GM12878 (cell line): ENCODE results near the gene EFHC1. TPM values are rescaled to one million over a fixed set of nuclear protein-coding genes. Genes with fewer than 3 reads are reported as not detected.

Experiments used
- ATAC-seq: fragments of 200-7000 bp; cut with Tn5 transposase; 3 replicates; pipeline ENCODE4 v1.9.1; 2020; ENCODE audit warnings: mild to moderate bottlenecking, moderate library complexity
- BruUV-seq: library from RNA; stranded (reverse); fragments of 400-500 nt; replicated peaks from 2 replicates; lab custom pipeline; 2021; lab: Mats Ljungman, UMichigan
- CTCF ChIA-PET: fragments of 300-600 bp; sonication (Branson Sonifier 250); formaldehyde crosslinking; extraction: SDS; loops from one replicate; lab custom pipeline; 2021; ENCODE audit warnings: inconsistent platforms; lab: Yijun Ruan, JAX
- POLR2A ChIA-PET: fragments of 350-600 bp; formaldehyde crosslinking; extraction: SDS; loops from one replicate; lab custom pipeline; 2021; ENCODE audit warnings: inconsistent platforms; lab: Charles Lee
- RAD21 ChIA-PET: fragments of 300-600 bp; sonication (Branson Sonifier 250); formaldehyde crosslinking; loops from one replicate; lab custom pipeline; 2023; ENCODE audit warnings: antibody characterized with exemption; ENCODE audit not compliant: unreplicated experiment; lab: Charles Lee
- SMC1A ChIA-PET: fragments of 300-600 bp; sonication (Branson Sonifier 250); formaldehyde crosslinking; loops from one replicate; lab custom pipeline; 2023; ENCODE audit not compliant: unreplicated experiment, uncharacterized antibody; lab: Charles Lee
- DNase-seq: peaks from one replicate; pipeline ENCODE4 v3.0.0-alpha.2; 2011; ENCODE audit warnings: low read depth, low spot score
- FAIRE-seq: peaks from 3 replicates; lab custom pipeline; 2011; peaks lifted over from hg19 to GRCh38; lab: Jason Lieb, UNC
- H2AFZ ChIP-seq: 2 replicates; pipeline ENCODE4 v1.6.0; 2011; ENCODE audit warnings: low read depth, low read length, control low read depth; ENCODE audit not compliant: control insufficient read depth
- H3K27ac ChIP-seq: 2 replicates; pipeline ENCODE4 v1.5.1; 2011; ENCODE audit warnings: control low read depth; ENCODE audit not compliant: control insufficient read depth, insufficient read depth
- H3K27me3 ChIP-seq, 2 experiments: replicated peaks in 1 of 2; 2 replicates each; pipeline versions ENCODE4 v1.6.0 to v1.6.1; 2011; ENCODE audit warnings: low read length in 1 of 2; ENCODE audit not compliant: control insufficient read depth in 2 of 2, insufficient read depth in 2 of 2
- H3K36me3 ChIP-seq, 2 experiments: 2 replicates each; pipeline ENCODE4 v1.5.1; 2011; ENCODE audit warnings: low read length in 1 of 2; ENCODE audit not compliant: control insufficient read depth in 2 of 2, insufficient read depth in 2 of 2
- H3K4me1 ChIP-seq: 2 replicates; pipeline ENCODE4 v1.6.1; 2011; ENCODE audit warnings: mild to moderate bottlenecking, low read length, moderate library complexity, mixed read lengths; ENCODE audit not compliant: control insufficient read depth, insufficient read depth
- H3K4me2 ChIP-seq: 2 replicates; pipeline ENCODE4 v1.6.0; 2011; ENCODE audit warnings: control low read depth; ENCODE audit not compliant: control insufficient read depth, insufficient read depth
- H3K4me3 ChIP-seq: fragments of 200-600 bp; sonication (generic); 2 replicates; pipeline ENCODE4 v1.5.1; 2016
- H3K79me2 ChIP-seq: 2 replicates; pipeline ENCODE4 v1.6.0; 2011; ENCODE audit warnings: low read length; ENCODE audit not compliant: control insufficient read depth, insufficient read depth
- H3K9ac ChIP-seq: 2 replicates; pipeline ENCODE4 v1.8.0; 2011; ENCODE audit warnings: low read length, control low read depth, mixed read lengths; ENCODE audit not compliant: control insufficient read depth, insufficient read depth
- H3K9me3 ChIP-seq: replicated peaks from 3 replicates; pipeline ENCODE4 v1.5.1; 2011; ENCODE audit warnings: mild to moderate bottlenecking, low read length; ENCODE audit not compliant: control insufficient read depth, insufficient read depth
- H4K20me1 ChIP-seq: 2 replicates; pipeline ENCODE4 v1.6.0; 2011; ENCODE audit not compliant: control insufficient read depth, insufficient read depth
- POLR2AphosphoS5 ChIP-seq: IDR thresholded peaks from 2 replicates; pipeline ENCODE4 v1.6.1; 2011; ENCODE audit warnings: mild to moderate bottlenecking, low read length, inconsistent platforms
- RAD21 ChIP-seq: IDR thresholded peaks from 2 replicates; pipeline ENCODE4 v1.6.1; 2011; ENCODE audit warnings: mild to moderate bottlenecking, low read depth, low read length, moderate library complexity; ENCODE audit not compliant: insufficient read depth
- RUNX3 ChIP-seq: IDR thresholded peaks from 2 replicates; pipeline ENCODE4 v1.6.1; 2012; ENCODE audit warnings: low read length, inconsistent platforms
- SRF ChIP-seq, 2 experiments: IDR thresholded peaks; 2 replicates each; pipeline ENCODE4 v1.6.1; 2011; ENCODE audit warnings: low read depth in 2 of 2, low read length in 2 of 2, mild to moderate bottlenecking in 1 of 2, moderate library complexity in 1 of 2
- STAT3 ChIP-seq: IDR thresholded peaks from 2 replicates; pipeline ENCODE4 v1.6.1; 2011; ENCODE audit warnings: low read depth, low read length, improper control_type of control experiment
- WGBS: methylation state at CpG from one replicate; pipeline ENCODE4 v1.1.6; 2016; ENCODE audit warnings: low lambda C conversion rate; ENCODE audit not compliant: insufficient replicate concordance, insufficient coverage; ENCODE audit errors: missing lambda C conversion rate; 5-methylcytosine and 5-hydroxymethylcytosine counted together
- in situ Hi-C: fragments of 300-500 bp; cut with MboI; formaldehyde crosslinking; loops from 9 replicates; pipeline ENCODE4 v1.14.3; 2018; ENCODE audit warnings: mixed read lengths
- intact Hi-C: fragments of 100-400 bp; cut with micrococcal nuclease; formaldehyde crosslinking; loops from one replicate; pipeline ENCODE4 v1.14.2; 2022; ENCODE audit not compliant: unreplicated experiment
- polyA plus RNA-seq, 11 experiments: library from polyadenylated mRNA; depleted of rRNA in 4 of 11; unstranded in 6 of 11; stranded (reverse) in 5 of 11; fragments of >200 nt; fragmentation: Nextera tagmentation in 4 of 11; fragmentation: Illumina TruSeq in 1 of 11; extraction: Ambion mirVana in 4 of 11; extraction: Trizol in 1 of 11; gene quantifications; 1 replicate in 1 of 11; 2 replicates in 10 of 11; pipeline versions ENCODE4 v1.2.1 to v1.2.3, GENCODE V29; 2011 to 2016; ENCODE audit warnings: inconsistent platforms in 2 of 11, missing spikeins in 2 of 11, low read depth in 1 of 11
- total RNA-seq, 4 experiments: library from RNA; depleted of rRNA in 3 of 4; stranded (reverse); fragments of >200 nt in 3 of 4; fragmentation: Illumina TruSeq in 1 of 4; extraction: Trizol in 1 of 4; gene quantifications; 2 replicates each; pipeline versions ENCODE4 v1.2.1 to v1.2.3, GENCODE V29; 2013 to 2021
- TF ChIP-seq, protein P1 (sequence below): fragments of 450-650 bp; IDR thresholded peaks from 2 replicates; pipeline ENCODE4 v1.6.1; 2016; ENCODE audit warnings: mild to moderate bottlenecking
- TF ChIP-seq, protein P2 (sequence below): fragments of 450-650 bp; IDR thresholded peaks from 2 replicates; pipeline ENCODE4 v1.6.1; 2017; ENCODE audit warnings: low read depth, mild to moderate bottlenecking, moderate library complexity

EFHC1 gene
- total and polyA plus RNA-seq, 10 of the 15 experiments (the other 5 are each of a cell fraction or from before 2014, with no cell fraction given): 5.5 to 14.5 (median 8.8) TPM

DNA sequence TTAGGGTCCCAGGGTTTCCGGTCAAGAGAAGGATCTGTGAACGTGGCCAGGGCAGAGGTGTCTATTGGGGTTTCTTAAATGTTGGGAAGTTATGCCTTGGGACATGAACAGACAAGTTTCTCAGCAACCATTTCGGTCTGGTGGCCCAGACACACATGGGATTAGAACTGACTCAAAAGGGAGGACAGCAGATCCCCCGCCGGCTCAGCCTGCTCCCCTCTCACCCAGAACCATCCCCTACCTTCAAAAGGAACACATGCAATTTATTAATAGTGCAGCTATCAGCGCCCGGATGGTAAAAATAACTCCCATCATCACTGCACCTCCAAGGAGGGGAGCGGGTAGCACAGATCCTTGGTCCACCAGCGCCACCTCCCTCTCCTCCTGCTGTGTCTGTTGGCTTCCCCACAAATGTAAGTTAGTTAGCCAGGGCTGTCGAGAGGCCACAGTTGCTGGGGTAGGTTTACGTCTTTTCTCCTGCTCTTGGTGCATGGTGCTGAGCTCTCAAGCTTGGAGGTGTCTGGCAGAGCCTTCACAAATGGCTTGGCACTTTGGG, 79.6 kb downstream of the EFHC1 start:
- Histone ChIP-seq H4K20me1 (no peaks in the 10 kb centered on the region), H3K9ac (no peak overlapping the region), H3K79me2 (no peaks in the 10 kb centered on the region), H3K27me3 (no peaks in the 10 kb centered on the region), H3K36me3 (peaks cover 2 to 5% of the 10 kb centered on the region in 2 experiments; a peak in 3 of 4 replicates), H3K4me2 (no peak overlapping the region), H3K4me1 (peaks cover 49% of the 10 kb centered on the region), H3K27ac (peak overlapping the region; percentile 96; the same call in 1 of the 2 replicates), H3K9me3 (no peaks in the 10 kb centered on the region; the same call in 2 of the 3 replicates), H3K4me3 (no peak overlapping the region), H2AFZ (no peak overlapping the region)
- ChIA-PET POLR2A (interaction anchor here (1.2 to 3.5 kb wide), 4 partner anchors 10 to 80 kb away, joined by 3 to 16 read pairs (median 6); partner anchors contain the start of gene EFHC1), CTCF (interaction anchor here (0.6 to 4.1 kb wide), 16 partner anchors 10 to 189 kb away, joined by 3 to 38 read pairs (median 4); partner anchors contain the start of genes EFHC1 and TRAM2), SMC1A (interaction anchor here (1.0 to 14.8 kb wide), 16 partner anchors 8 to 220 kb away, joined by 3 to 249 read pairs (median 6); partner anchors contain the start of genes EFHC1 and MCM3), RAD21 (interaction anchor here (1.0 to 11.6 kb wide), 7 partner anchors 10 to 147 kb away, joined by 3 to 124 read pairs (median 6); partner anchors contain the start of genes EFHC1 and PAQR8)
- TF ChIP-seq RUNX3: no peak
- no peak for TF ChIP-seq SRF (IDR thresholded peaks at IDR 0.05; ENCODE audit: low read depth in 2 of 2, low read length in 2 of 2)
- TF ChIP-seq, protein P1, sequence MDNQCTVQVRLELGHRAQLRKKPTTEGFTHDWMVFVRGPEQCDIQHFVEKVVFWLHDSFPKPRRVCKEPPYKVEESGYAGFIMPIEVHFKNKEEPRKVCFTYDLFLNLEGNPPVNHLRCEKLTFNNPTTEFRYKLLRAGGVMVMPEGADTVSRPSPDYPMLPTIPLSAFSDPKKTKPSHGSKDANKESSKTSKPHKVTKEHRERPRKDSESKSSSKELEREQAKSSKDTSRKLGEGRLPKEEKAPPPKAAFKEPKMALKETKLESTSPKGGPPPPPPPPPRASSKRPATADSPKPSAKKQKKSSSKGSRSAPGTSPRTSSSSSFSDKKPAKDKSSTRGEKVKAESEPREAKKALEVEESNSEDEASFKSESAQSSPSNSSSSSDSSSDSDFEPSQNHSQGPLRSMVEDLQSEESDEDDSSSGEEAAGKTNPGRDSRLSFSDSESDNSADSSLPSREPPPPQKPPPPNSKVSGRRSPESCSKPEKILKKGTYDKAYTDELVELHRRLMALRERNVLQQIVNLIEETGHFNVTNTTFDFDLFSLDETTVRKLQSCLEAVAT: 0 out of 2 replicates have a peak, but pooled peaks have one; percentile 28
- no peak for TF ChIP-seq STAT3
- TF ChIP-seq POLR2AphosphoS5: no peak
- TF ChIP-seq RAD21: peak; percentile 17; the same call in 1 of the 2 replicates
- TF ChIP-seq, protein P2, sequence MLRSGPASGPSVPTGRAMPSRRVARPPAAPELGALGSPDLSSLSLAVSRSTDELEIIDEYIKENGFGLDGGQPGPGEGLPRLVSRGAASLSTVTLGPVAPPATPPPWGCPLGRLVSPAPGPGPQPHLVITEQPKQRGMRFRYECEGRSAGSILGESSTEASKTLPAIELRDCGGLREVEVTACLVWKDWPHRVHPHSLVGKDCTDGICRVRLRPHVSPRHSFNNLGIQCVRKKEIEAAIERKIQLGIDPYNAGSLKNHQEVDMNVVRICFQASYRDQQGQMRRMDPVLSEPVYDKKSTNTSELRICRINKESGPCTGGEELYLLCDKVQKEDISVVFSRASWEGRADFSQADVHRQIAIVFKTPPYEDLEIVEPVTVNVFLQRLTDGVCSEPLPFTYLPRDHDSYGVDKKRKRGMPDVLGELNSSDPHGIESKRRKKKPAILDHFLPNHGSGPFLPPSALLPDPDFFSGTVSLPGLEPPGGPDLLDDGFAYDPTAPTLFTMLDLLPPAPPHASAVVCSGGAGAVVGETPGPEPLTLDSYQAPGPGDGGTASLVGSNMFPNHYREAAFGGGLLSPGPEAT: no peak
- no peak for ATAC-seq
- BruUV-seq: no TSS peak
- in situ Hi-C loops (loop anchor here (5.0 kb wide), 2 partner anchors 82 to 197 kb away; no protein-coding TSS in a partner anchor), intact Hi-C loops (loop anchor here (2.0 to 5.0 kb wide), 3 partner anchors 77 to 217 kb away; partner anchors contain the start of genes MCM3 and TRAM2)
- FAIRE-seq: no peak
- WGBS: 92% methylated on average over 11 of the region's 11 CpGs
- DNase-seq: no peak
